ENCODE data around the gene PREX1. TPM values are rescaled to one million over a fixed set of nuclear protein-coding genes. Genes with fewer than 3 reads are reported as not detected.

PREX1 gene
- polyA plus RNA-seq, 1 donor (not counting 4 experiments of a cell fraction or from before 2014, with no cell fraction given), result 0.22 TPM

DNA sequence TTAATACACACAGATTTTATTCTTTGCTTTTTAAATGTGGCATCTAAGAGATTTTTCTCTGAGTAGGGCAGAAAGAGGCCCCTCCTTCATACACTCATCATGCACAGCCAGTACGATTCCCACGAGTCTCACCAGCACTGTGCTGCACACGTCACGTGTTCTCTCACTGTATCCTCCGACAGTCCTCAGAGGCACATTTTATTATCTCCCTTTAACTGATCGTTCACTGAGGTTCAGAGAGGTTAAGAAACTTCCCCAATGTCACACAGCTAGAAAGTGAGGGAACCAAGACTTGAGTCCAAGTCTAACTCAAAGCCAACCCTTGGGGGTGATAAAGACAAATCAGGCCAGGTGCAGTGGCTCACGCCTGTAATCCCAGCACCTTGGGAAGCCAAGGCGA, 142.5 kb downstream of the PREX1 start:
- no peaks in the 10 kb centered on the region for H3K79me2 ChIP-seq (ENCODE audit: control insufficient read depth, insufficient read depth, low read length)
- no peaks in the 10 kb centered on the region for H4K20me1 ChIP-seq (ENCODE audit: control insufficient read depth, extremely low read depth, insufficient read depth, low read length)
- no peaks in the 10 kb centered on the region for H3K36me3 ChIP-seq (ENCODE audit: control insufficient read depth in 2 of 2, extremely low read depth in 1 of 2, insufficient read depth in 2 of 2, low read length in 2 of 2)
- H3K4me3 ChIP-seq (ENCODE audit: control insufficient read depth in 2 of 3, extremely low read depth in 1 of 3, insufficient read depth in 2 of 3, low read depth in 1 of 3, low read length in 3 of 3), result no peak overlapping the region
- H3K9me3 ChIP-seq (ENCODE audit: control insufficient read depth, low read depth, low read length), result no peaks in the 10 kb centered on the region
- H2AFZ ChIP-seq (ENCODE audit: control insufficient read depth, low read length), result no peak overlapping the region
- no peak for FAIRE-seq
- dilution Hi-C loops (cut with MboI; ENCODE audit: extremely low pct_ligation_motif_present, low sequenced_read_pairs), result no loop called here
- DNase-seq (ENCODE audit: low read depth, low spot score), result no peak
- H3K4me2 ChIP-seq (ENCODE audit: control insufficient read depth, extremely low read depth, insufficient read depth, low read depth, low read length), result no peak overlapping the region
- H3K27ac ChIP-seq (ENCODE audit: control insufficient read depth, insufficient read depth, low read length), result no peak overlapping the region
- H3K27me3 ChIP-seq (ENCODE audit: control insufficient read depth, extremely low read depth, insufficient read depth, low read length), result peaks cover 19% of the 10 kb centered on the region
- no peak overlapping the region for H3K9ac ChIP-seq (ENCODE audit: control insufficient read depth, extremely low read depth, insufficient read depth, low read length)
- peaks cover 7% of the 10 kb centered on the region for H3K4me1 ChIP-seq (ENCODE audit: control insufficient read depth, extremely low read depth, insufficient read depth, low read length)
- no peaks in the 10 kb centered on the region for H3K9me1 ChIP-seq (ENCODE audit: control insufficient read depth, extremely low read depth, insufficient read depth, low read length)
- TF ChIP-seq, protein P1, sequence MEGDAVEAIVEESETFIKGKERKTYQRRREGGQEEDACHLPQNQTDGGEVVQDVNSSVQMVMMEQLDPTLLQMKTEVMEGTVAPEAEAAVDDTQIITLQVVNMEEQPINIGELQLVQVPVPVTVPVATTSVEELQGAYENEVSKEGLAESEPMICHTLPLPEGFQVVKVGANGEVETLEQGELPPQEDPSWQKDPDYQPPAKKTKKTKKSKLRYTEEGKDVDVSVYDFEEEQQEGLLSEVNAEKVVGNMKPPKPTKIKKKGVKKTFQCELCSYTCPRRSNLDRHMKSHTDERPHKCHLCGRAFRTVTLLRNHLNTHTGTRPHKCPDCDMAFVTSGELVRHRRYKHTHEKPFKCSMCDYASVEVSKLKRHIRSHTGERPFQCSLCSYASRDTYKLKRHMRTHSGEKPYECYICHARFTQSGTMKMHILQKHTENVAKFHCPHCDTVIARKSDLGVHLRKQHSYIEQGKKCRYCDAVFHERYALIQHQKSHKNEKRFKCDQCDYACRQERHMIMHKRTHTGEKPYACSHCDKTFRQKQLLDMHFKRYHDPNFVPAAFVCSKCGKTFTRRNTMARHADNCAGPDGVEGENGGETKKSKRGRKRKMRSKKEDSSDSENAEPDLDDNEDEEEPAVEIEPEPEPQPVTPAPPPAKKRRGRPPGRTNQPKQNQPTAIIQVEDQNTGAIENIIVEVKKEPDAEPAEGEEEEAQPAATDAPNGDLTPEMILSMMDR (optimal IDR thresholded peaks at IDR 0.05 in 1 of 3, IDR thresholded peaks at IDR 0.05 in 1 of 3, conservative IDR thresholded peaks at IDR 0.05 in 1 of 3; ENCODE audit: extremely low read depth in 1 of 3, insufficient read depth in 2 of 3, low read length in 3 of 3), result no peak
- TF ChIP-seq EZH2 (IDR thresholded peaks at IDR 0.05; ENCODE audit: low read length), result no peak

DNA sequence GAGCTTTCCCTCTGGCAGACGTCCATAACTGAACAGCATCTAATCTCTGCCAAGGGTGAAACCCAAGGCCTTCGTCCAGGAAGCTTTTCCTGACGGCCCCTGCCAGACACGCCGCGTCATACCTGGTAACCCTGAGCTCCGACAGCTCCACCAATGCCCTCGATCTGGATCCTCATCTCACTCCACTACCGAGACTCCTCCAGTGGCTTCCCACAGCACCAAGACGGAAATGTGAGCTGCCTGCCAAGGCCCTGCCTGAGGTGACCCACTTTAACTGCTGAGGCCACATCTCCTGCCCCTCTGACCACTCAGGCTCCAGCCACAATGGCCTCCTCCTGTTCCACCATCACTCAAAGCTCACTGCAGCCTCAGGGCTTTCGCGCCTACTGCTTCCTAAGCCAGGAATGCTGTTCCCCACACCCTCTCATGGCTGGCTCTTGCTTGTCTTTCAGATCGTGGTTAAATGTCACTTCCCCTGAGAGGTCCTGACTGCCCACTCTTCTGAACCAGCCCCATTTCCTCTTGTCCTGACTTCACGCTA, 143.2 kb downstream of the PREX1 start:
- no peaks in the 10 kb centered on the region for H3K36me3 ChIP-seq (ENCODE audit: control insufficient read depth in 2 of 2, extremely low read depth in 1 of 2, insufficient read depth in 2 of 2, low read length in 2 of 2)
- H3K9me3 ChIP-seq (ENCODE audit: control insufficient read depth, low read depth, low read length), result no peaks in the 10 kb centered on the region
- no peak overlapping the region for H3K27ac ChIP-seq (ENCODE audit: control insufficient read depth, insufficient read depth, low read length)
- FAIRE-seq, result no peak
- H2AFZ ChIP-seq (ENCODE audit: control insufficient read depth, low read length), result no peak overlapping the region
- TF ChIP-seq, protein P1 (optimal IDR thresholded peaks at IDR 0.05 in 1 of 3, IDR thresholded peaks at IDR 0.05 in 1 of 3, conservative IDR thresholded peaks at IDR 0.05 in 1 of 3; ENCODE audit: extremely low read depth in 1 of 3, insufficient read depth in 2 of 3, low read length in 3 of 3), result no peak
- TF ChIP-seq EZH2 (IDR thresholded peaks at IDR 0.05; ENCODE audit: low read length), result no peak
- dilution Hi-C loops (cut with MboI; ENCODE audit: extremely low pct_ligation_motif_present, low sequenced_read_pairs), result no loop called here
- no peak overlapping the region for H3K9ac ChIP-seq (ENCODE audit: control insufficient read depth, extremely low read depth, insufficient read depth, low read length)
- peaks cover 7% of the 10 kb centered on the region for H3K4me1 ChIP-seq (ENCODE audit: control insufficient read depth, extremely low read depth, insufficient read depth, low read length)
- peaks cover 18% of the 10 kb centered on the region for H3K27me3 ChIP-seq (ENCODE audit: control insufficient read depth, extremely low read depth, insufficient read depth, low read length)
- no peak overlapping the region for H3K4me3 ChIP-seq (ENCODE audit: control insufficient read depth in 2 of 3, extremely low read depth in 1 of 3, insufficient read depth in 2 of 3, low read depth in 1 of 3, low read length in 3 of 3)
- no peaks in the 10 kb centered on the region for H3K9me1 ChIP-seq (ENCODE audit: control insufficient read depth, extremely low read depth, insufficient read depth, low read length)
- no peak for DNase-seq (ENCODE audit: low read depth, low spot score)
- no peak overlapping the region for H3K4me2 ChIP-seq (ENCODE audit: control insufficient read depth, extremely low read depth, insufficient read depth, low read depth, low read length)
- H3K79me2 ChIP-seq (ENCODE audit: control insufficient read depth, insufficient read depth, low read length), result no peaks in the 10 kb centered on the region
- H4K20me1 ChIP-seq (ENCODE audit: control insufficient read depth, extremely low read depth, insufficient read depth, low read length), result no peaks in the 10 kb centered on the region
